ENCODE data around the gene TAP1. TPM values are rescaled to one million over a fixed set of nuclear protein-coding genes. Genes with fewer than 3 reads are reported as not detected.

TAP1 gene
- total and polyA plus RNA-seq, 9 of the 15 experiments (the other 6 are each of a cell fraction or from before 2014, with no cell fraction given), result 1.3 to 6.0 (median 4.2) TPM

GRCh38 chr6:32853541-32854375 is at the start of gene TAP1, which contains the start of gene PSMB9 (continued):
- TF ChIP-seq, protein P1, sequence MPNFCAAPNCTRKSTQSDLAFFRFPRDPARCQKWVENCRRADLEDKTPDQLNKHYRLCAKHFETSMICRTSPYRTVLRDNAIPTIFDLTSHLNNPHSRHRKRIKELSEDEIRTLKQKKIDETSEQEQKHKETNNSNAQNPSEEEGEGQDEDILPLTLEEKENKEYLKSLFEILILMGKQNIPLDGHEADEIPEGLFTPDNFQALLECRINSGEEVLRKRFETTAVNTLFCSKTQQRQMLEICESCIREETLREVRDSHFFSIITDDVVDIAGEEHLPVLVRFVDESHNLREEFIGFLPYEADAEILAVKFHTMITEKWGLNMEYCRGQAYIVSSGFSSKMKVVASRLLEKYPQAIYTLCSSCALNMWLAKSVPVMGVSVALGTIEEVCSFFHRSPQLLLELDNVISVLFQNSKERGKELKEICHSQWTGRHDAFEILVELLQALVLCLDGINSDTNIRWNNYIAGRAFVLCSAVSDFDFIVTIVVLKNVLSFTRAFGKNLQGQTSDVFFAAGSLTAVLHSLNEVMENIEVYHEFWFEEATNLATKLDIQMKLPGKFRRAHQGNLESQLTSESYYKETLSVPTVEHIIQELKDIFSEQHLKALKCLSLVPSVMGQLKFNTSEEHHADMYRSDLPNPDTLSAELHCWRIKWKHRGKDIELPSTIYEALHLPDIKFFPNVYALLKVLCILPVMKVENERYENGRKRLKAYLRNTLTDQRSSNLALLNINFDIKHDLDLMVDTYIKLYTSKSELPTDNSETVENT (CRISPR knock-in tag; IDR thresholded peaks at IDR 0.05), result 0 out of 2 replicates have a peak, but pooled peaks have one; percentile 46
- TF ChIP-seq CREM (IDR thresholded peaks at IDR 0.05; ENCODE audit: low read depth), result peak; percentile 98
- peak in 1 of 2 experiments; percentile 85; a peak in 3 of 4 replicates for TF ChIP-seq RCOR1 (IDR thresholded peaks at IDR 0.05; ENCODE audit: borderline replicate concordance in 1 of 2, low read depth in 2 of 2, low read length in 2 of 2)
- TF ChIP-seq NBN (IDR thresholded peaks at IDR 0.05; ENCODE audit: low read depth), result peak; percentile 92
- TF ChIP-seq U2AF1 (optimal IDR thresholded peaks at IDR 0.05; ENCODE audit: low read depth, low read length), result peak; percentile 73
- no peak for TF ChIP-seq TBP (optimal IDR thresholded peaks at IDR 0.05; ENCODE audit: low read depth, low read length)
- no peak for TF ChIP-seq NEUROD1 (IDR thresholded peaks at IDR 0.05; ENCODE audit: borderline replicate concordance, low read depth, low read length, partially characterized antibody)
- TF ChIP-seq ZNF274 (IDR thresholded peaks at IDR 0.05; ENCODE audit: borderline replicate concordance, low read depth, low read length), result no peak
- TF ChIP-seq POLR2AphosphoS5 (IDR thresholded peaks at IDR 0.05; ENCODE audit: control insufficient read depth, insufficient read depth, low read depth, low read length), result 0 out of 2 replicates have a peak, but pooled peaks have one; percentile 27
- TF ChIP-seq CBFA2T2 (conservative IDR thresholded peaks at IDR 0.05), result no peak
- peak in 1 of 2 experiments; percentile 80; a peak in 1 of 4 replicates for TF ChIP-seq SRF (CRISPR knock-in tag; IDR thresholded peaks at IDR 0.05)
- TF ChIP-seq CC2D1A (IDR thresholded peaks at IDR 0.05), result no peak
- TF ChIP-seq POLR3G (IDR thresholded peaks at IDR 0.05; ENCODE audit: extremely low read depth, insufficient read length, insufficient replicate concordance), result no peak
- no peak for TF ChIP-seq SMARCB1 (IDR thresholded peaks at IDR 0.05; ENCODE audit: insufficient read length, low read depth)
- TF ChIP-seq, protein P2, sequence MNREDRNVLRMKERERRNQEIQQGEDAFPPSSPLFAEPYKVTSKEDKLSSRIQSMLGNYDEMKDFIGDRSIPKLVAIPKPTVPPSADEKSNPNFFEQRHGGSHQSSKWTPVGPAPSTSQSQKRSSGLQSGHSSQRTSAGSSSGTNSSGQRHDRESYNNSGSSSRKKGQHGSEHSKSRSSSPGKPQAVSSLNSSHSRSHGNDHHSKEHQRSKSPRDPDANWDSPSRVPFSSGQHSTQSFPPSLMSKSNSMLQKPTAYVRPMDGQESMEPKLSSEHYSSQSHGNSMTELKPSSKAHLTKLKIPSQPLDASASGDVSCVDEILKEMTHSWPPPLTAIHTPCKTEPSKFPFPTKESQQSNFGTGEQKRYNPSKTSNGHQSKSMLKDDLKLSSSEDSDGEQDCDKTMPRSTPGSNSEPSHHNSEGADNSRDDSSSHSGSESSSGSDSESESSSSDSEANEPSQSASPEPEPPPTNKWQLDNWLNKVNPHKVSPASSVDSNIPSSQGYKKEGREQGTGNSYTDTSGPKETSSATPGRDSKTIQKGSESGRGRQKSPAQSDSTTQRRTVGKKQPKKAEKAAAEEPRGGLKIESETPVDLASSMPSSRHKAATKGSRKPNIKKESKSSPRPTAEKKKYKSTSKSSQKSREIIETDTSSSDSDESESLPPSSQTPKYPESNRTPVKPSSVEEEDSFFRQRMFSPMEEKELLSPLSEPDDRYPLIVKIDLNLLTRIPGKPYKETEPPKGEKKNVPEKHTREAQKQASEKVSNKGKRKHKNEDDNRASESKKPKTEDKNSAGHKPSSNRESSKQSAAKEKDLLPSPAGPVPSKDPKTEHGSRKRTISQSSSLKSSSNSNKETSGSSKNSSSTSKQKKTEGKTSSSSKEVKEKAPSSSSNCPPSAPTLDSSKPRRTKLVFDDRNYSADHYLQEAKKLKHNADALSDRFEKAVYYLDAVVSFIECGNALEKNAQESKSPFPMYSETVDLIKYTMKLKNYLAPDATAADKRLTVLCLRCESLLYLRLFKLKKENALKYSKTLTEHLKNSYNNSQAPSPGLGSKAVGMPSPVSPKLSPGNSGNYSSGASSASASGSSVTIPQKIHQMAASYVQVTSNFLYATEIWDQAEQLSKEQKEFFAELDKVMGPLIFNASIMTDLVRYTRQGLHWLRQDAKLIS (CRISPR knock-in tag; IDR thresholded peaks at IDR 0.05), result peak; percentile 87
- TF ChIP-seq PRPF4 (IDR thresholded peaks at IDR 0.05; ENCODE audit: insufficient read depth, low read depth, low read length, poor library complexity, severe bottlenecking), result no peak
- TF ChIP-seq, protein P3, sequence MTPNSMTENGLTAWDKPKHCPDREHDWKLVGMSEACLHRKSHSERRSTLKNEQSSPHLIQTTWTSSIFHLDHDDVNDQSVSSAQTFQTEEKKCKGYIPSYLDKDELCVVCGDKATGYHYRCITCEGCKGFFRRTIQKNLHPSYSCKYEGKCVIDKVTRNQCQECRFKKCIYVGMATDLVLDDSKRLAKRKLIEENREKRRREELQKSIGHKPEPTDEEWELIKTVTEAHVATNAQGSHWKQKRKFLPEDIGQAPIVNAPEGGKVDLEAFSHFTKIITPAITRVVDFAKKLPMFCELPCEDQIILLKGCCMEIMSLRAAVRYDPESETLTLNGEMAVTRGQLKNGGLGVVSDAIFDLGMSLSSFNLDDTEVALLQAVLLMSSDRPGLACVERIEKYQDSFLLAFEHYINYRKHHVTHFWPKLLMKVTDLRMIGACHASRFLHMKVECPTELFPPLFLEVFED (CRISPR knock-in tag; conservative IDR thresholded peaks at IDR 0.05), result no peak
- peak; percentile 78; the same call in 1 of the 2 replicates for TF ChIP-seq CBX1 (IDR thresholded peaks at IDR 0.05; ENCODE audit: low read depth)

All from K562 (cell line).